Liver (tissue), 9 donors: ENCODE results near the gene FOXI1. TPM values are rescaled to one million over a fixed set of nuclear protein-coding genes. Genes with fewer than 3 reads are reported as not detected.

Experiments used
- DNase-seq: peaks from one replicate; pipeline ENCODE4 v3.0.0-alpha.2; 2017; ENCODE audit warnings: low spot score
- H3K27ac ChIP-seq, 2 donors: one replicate each; pipeline ENCODE4 v1.7.0; 2013; ENCODE audit warnings: inconsistent platforms in 2 of 2, low read length in 2 of 2, control low read depth in 1 of 2, low read depth in 1 of 2, mild to moderate bottlenecking in 1 of 2
- H3K27me3 ChIP-seq, 4 donors: one replicate each; pipeline versions ENCODE4 v1.6.1 to v1.7.0; 2013; ENCODE audit warnings: low read length in 3 of 4, inconsistent platforms in 1 of 4, mild to moderate bottlenecking in 1 of 4, moderate library complexity in 1 of 4; ENCODE audit not compliant: control insufficient read depth in 4 of 4, insufficient read depth in 4 of 4
- H3K36me3 ChIP-seq, 4 donors: one replicate each; pipeline versions ENCODE4 v1.6.1 to v1.7.0; 2013; ENCODE audit warnings: low read length in 3 of 4, mild to moderate bottlenecking in 3 of 4, low read depth in 1 of 4, moderate library complexity in 1 of 4; ENCODE audit not compliant: control insufficient read depth in 4 of 4, insufficient read depth in 3 of 4
- H3K4me1 ChIP-seq, 4 donors: one replicate each; pipeline versions ENCODE4 v1.6.1 to v1.7.0; 2013; ENCODE audit warnings: low read length in 3 of 4, mild to moderate bottlenecking in 3 of 4, moderate library complexity in 1 of 4; ENCODE audit not compliant: control insufficient read depth in 4 of 4, insufficient read depth in 4 of 4
- H3K4me3 ChIP-seq, 3 donors: one replicate each; pipeline versions ENCODE4 v1.6.1 to v1.7.0; 2013; ENCODE audit warnings: low read length in 3 of 3, control low read depth in 1 of 3, low read depth in 1 of 3, mild to moderate bottlenecking in 1 of 3
- H3K9ac ChIP-seq, 2 donors: one replicate each; pipeline ENCODE4 v1.7.0; 2013; ENCODE audit warnings: low read length in 2 of 2, mild to moderate bottlenecking in 2 of 2, moderate library complexity in 2 of 2, control low read depth in 1 of 2, low read depth in 1 of 2
- H3K9me3 ChIP-seq, 4 donors: one replicate each; pipeline versions ENCODE4 v1.6.1 to v1.7.0; 2013; ENCODE audit warnings: low read length in 3 of 4; ENCODE audit not compliant: control insufficient read depth in 4 of 4
- EGR1 ChIP-seq, 2 donors: IDR thresholded peaks; 2 replicates each; pipeline ENCODE4 v1.6.1; 2016 to 2018; ENCODE audit warnings: antibody characterized with exemption in 2 of 2, low read depth in 2 of 2
- FOXA1 ChIP-seq: IDR thresholded peaks from 2 replicates; pipeline ENCODE4 v1.6.1; 2016; ENCODE audit warnings: antibody characterized with exemption
- FOXA2 ChIP-seq: IDR thresholded peaks from 2 replicates; pipeline ENCODE4 v1.6.1; 2016; ENCODE audit warnings: antibody characterized with exemption
- GABPA ChIP-seq, 2 donors: IDR thresholded peaks in 1 of 2; conservative IDR thresholded peaks in 1 of 2; 2 replicates each; pipeline ENCODE4 v1.6.1; 2016; ENCODE audit warnings: antibody characterized with exemption in 2 of 2, mild to moderate bottlenecking in 1 of 2, moderate library complexity in 1 of 2
- HNF4A ChIP-seq, 2 donors: conservative IDR thresholded peaks; 2 replicates each; pipeline ENCODE4 v1.6.1; 2016; ENCODE audit warnings: antibody characterized with exemption in 2 of 2, mild to moderate bottlenecking in 2 of 2
- JUND ChIP-seq, 2 donors: IDR thresholded peaks; 2 replicates each; pipeline ENCODE4 v1.6.1; 2016; ENCODE audit warnings: antibody characterized with exemption in 2 of 2
- NR2F2 ChIP-seq: IDR thresholded peaks from 2 replicates; pipeline ENCODE4 v1.6.1; 2016; ENCODE audit warnings: antibody characterized with exemption
- RAD21 ChIP-seq, 2 donors: IDR thresholded peaks; 2 replicates each; pipeline ENCODE4 v1.6.1; 2016; ENCODE audit warnings: antibody characterized with exemption in 2 of 2, mild to moderate bottlenecking in 2 of 2
- RXRA ChIP-seq, 2 donors: IDR thresholded peaks; 2 replicates each; pipeline ENCODE4 v1.6.1; 2017 to 2018; ENCODE audit warnings: antibody characterized with exemption in 2 of 2, mild to moderate bottlenecking in 1 of 2
- TAF1 ChIP-seq: conservative IDR thresholded peaks from 2 replicates; pipeline ENCODE4 v1.6.1; 2016; ENCODE audit warnings: antibody characterized with exemption, mild to moderate bottlenecking
- YY1 ChIP-seq: IDR thresholded peaks from 2 replicates; pipeline ENCODE4 v1.6.1; 2016; ENCODE audit warnings: antibody characterized with exemption, mild to moderate bottlenecking
- WGBS: extraction: QIAGEN DNeasy Blood & Tissue Kit; methylation state at CpG from one replicate; pipeline ENCODE4 v1.1.7; 2013; 5-methylcytosine and 5-hydroxymethylcytosine counted together
- polyA plus RNA-seq, 2 donors: library from polyadenylated mRNA; stranded (reverse) in 1 of 2; unstranded in 1 of 2; fragments of 200-250 nt in 1 of 2; fragments of >200 nt in 1 of 2; fragmentation: Nextera tagmentation in 1 of 2; extraction: Ambion mirVana in 1 of 2; gene quantifications; one replicate each; pipeline versions ENCODE4 v1.2.1 to v1.2.3, GENCODE V29; 2013 to 2015
- total RNA-seq, 2 donors: library from RNA; depleted of rRNA; stranded (reverse); fragments of >200 nt; gene quantifications; one replicate each; pipeline ENCODE4 v1.2.3, GENCODE V29; 2014
- TF ChIP-seq, protein P1 (sequence below): IDR thresholded peaks from 2 replicates; pipeline ENCODE4 v1.6.1; 2016; ENCODE audit warnings: antibody characterized with exemption
- TF ChIP-seq, protein P2 (sequence below): fragments of 150-350 bp; IDR thresholded peaks from 2 replicates; pipeline ENCODE4 v1.5.1; 2017; ENCODE audit warnings: improper control_type of control experiment, low read depth, low read length; ENCODE audit not compliant: missing input control
- TF ChIP-seq, protein P3 (sequence below): IDR thresholded peaks from 2 replicates; pipeline ENCODE4 v1.6.1; 2016; ENCODE audit warnings: antibody characterized with exemption
- TF ChIP-seq, protein P4 (sequence below): IDR thresholded peaks from 2 replicates; pipeline ENCODE4 v1.6.1; 2016; ENCODE audit warnings: antibody characterized with exemption, mild to moderate bottlenecking
- donor health status: healthy.
- donor health status: healthy.
- donor health status: healthy.
- donor health status: healthy.
- donor health status: healthy.

The FOXI1 gene
- total and polyA plus RNA-seq, 4 donors = not detected

DNA sequence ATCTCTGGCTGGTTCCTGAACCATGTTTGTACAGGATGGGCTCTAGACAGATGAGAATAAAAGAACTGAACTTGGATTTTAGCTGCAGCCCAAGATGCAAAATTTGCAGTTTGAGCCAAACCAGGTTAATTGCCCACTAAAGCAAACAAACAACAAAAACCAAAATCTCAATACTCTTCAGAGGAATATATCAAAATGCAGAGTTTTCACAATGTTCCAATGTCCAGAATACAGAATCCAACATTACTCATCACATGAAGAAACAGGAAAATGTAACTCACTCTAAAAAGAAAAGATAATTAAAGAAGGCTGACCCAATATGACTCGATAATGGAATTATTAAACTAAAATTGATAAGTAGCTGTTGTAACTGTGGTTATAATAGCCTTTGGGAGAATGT lies 20.4 kb downstream of the FOXI1 start:
- DNase-seq = no peak
- H3K27me3 ChIP-seq = peaks cover 0 to 2% (median 0%) of the 10 kb centered on the region in 4 donors
- H3K4me1 ChIP-seq = no peaks in the 10 kb centered on the region
- H3K27ac ChIP-seq = no peak overlapping the region
- H3K9ac ChIP-seq = no peak overlapping the region
- TF ChIP-seq FOXA2 (no peak), FOXA1 (no peak), NR2F2 (no peak), HNF4A (conservative IDR thresholded peaks at IDR 0.05) (no peak), JUND (IDR thresholded peaks at IDR 0.05) (no peak), RXRA (IDR thresholded peaks at IDR 0.05) (no peak), YY1 (no peak), RAD21 (IDR thresholded peaks at IDR 0.05) (no peak)
- TF ChIP-seq, protein P1, sequence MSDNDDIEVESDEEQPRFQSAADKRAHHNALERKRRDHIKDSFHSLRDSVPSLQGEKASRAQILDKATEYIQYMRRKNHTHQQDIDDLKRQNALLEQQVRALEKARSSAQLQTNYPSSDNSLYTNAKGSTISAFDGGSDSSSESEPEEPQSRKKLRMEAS = no peak
- TF ChIP-seq, protein P2, sequence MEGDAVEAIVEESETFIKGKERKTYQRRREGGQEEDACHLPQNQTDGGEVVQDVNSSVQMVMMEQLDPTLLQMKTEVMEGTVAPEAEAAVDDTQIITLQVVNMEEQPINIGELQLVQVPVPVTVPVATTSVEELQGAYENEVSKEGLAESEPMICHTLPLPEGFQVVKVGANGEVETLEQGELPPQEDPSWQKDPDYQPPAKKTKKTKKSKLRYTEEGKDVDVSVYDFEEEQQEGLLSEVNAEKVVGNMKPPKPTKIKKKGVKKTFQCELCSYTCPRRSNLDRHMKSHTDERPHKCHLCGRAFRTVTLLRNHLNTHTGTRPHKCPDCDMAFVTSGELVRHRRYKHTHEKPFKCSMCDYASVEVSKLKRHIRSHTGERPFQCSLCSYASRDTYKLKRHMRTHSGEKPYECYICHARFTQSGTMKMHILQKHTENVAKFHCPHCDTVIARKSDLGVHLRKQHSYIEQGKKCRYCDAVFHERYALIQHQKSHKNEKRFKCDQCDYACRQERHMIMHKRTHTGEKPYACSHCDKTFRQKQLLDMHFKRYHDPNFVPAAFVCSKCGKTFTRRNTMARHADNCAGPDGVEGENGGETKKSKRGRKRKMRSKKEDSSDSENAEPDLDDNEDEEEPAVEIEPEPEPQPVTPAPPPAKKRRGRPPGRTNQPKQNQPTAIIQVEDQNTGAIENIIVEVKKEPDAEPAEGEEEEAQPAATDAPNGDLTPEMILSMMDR = no peak
- TF ChIP-seq, protein P3, sequence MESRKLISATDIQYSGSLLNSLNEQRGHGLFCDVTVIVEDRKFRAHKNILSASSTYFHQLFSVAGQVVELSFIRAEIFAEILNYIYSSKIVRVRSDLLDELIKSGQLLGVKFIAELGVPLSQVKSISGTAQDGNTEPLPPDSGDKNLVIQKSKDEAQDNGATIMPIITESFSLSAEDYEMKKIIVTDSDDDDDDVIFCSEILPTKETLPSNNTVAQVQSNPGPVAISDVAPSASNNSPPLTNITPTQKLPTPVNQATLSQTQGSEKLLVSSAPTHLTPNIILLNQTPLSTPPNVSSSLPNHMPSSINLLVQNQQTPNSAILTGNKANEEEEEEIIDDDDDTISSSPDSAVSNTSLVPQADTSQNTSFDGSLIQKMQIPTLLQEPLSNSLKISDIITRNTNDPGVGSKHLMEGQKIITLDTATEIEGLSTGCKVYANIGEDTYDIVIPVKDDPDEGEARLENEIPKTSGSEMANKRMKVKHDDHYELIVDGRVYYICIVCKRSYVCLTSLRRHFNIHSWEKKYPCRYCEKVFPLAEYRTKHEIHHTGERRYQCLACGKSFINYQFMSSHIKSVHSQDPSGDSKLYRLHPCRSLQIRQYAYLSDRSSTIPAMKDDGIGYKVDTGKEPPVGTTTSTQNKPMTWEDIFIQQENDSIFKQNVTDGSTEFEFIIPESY = no peak
- WGBS = 50% methylated on average over 1 of the region's 1 CpG
- H3K36me3 ChIP-seq = no peaks in the 10 kb centered on the region
- H3K9me3 ChIP-seq = peaks cover 2 to 13% (median 11%) of the 10 kb centered on the region in 4 donors
- no peak overlapping the region for H3K4me3 ChIP-seq

DNA sequence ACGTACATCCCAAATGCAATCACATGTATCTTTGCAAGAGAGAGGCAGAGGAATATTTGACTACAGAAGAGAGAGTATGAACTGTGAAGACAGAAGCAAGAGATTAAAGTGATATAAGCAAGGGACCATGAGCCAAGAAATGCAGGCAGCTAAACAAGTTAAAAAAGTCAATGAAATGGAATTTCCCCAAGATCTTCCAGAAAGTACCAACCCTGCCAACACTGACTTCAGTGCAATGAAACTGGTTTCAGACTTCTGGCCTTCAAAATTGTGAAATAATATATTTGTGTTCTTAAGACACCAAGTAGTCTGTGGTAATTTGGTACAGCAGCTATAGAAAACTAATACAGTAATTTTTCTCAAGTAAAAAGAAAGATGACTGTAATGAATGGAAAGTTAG lies 20.9 kb downstream of the FOXI1 start:
- TF ChIP-seq TAF1 (no peak), NR2F2 (no peak), RAD21 (IDR thresholded peaks at IDR 0.05) (no peak), EGR1 (IDR thresholded peaks at IDR 0.05; ENCODE audit: low read depth in 2 of 2) (no peak), GABPA (IDR thresholded peaks at IDR 0.05 in 1 of 2, conservative IDR thresholded peaks at IDR 0.05 in 1 of 2) (no peak), RXRA (IDR thresholded peaks at IDR 0.05) (no peak), HNF4A (conservative IDR thresholded peaks at IDR 0.05) (no peak), JUND (IDR thresholded peaks at IDR 0.05) (no peak)
- TF ChIP-seq, protein P4, sequence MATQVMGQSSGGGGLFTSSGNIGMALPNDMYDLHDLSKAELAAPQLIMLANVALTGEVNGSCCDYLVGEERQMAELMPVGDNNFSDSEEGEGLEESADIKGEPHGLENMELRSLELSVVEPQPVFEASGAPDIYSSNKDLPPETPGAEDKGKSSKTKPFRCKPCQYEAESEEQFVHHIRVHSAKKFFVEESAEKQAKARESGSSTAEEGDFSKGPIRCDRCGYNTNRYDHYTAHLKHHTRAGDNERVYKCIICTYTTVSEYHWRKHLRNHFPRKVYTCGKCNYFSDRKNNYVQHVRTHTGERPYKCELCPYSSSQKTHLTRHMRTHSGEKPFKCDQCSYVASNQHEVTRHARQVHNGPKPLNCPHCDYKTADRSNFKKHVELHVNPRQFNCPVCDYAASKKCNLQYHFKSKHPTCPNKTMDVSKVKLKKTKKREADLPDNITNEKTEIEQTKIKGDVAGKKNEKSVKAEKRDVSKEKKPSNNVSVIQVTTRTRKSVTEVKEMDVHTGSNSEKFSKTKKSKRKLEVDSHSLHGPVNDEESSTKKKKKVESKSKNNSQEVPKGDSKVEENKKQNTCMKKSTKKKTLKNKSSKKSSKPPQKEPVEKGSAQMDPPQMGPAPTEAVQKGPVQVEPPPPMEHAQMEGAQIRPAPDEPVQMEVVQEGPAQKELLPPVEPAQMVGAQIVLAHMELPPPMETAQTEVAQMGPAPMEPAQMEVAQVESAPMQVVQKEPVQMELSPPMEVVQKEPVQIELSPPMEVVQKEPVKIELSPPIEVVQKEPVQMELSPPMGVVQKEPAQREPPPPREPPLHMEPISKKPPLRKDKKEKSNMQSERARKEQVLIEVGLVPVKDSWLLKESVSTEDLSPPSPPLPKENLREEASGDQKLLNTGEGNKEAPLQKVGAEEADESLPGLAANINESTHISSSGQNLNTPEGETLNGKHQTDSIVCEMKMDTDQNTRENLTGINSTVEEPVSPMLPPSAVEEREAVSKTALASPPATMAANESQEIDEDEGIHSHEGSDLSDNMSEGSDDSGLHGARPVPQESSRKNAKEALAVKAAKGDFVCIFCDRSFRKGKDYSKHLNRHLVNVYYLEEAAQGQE = no peak
- TF ChIP-seq, protein P3 = no peak
- TF ChIP-seq, protein P1 = no peak
- TF ChIP-seq, protein P2 = no peak
- Histone ChIP-seq H3K4me1 (no peaks in the 10 kb centered on the region), H3K9ac (no peak overlapping the region), H3K27ac (no peak overlapping the region), H3K27me3 (peaks cover 0 to 2% (median 0%) of the 10 kb centered on the region in 4 donors), H3K9me3 (peaks cover 2 to 13% (median 10%) of the 10 kb centered on the region in 4 donors), H3K4me3 (no peak overlapping the region), H3K36me3 (no peaks in the 10 kb centered on the region)
- no peak for DNase-seq
- 73% methylated on average over 1 of the region's 1 CpG for WGBS
